ENCODE measurements around the gene ABO. TPM values are rescaled to one million over a fixed set of nuclear protein-coding genes. Genes with fewer than 3 reads are reported as not detected.
"Not testable (repeated sequence)": the region's sequence is repeated elsewhere in the genome, so short reads cannot be mapped to it uniquely, and the experiment has no call there.

Gene ABO
- total and polyA plus RNA-seq, 2 donors (not counting 3 experiments of a cell fraction or from before 2014, with no cell fraction given) = not detected

- BruUV-seq (replicated peaks); intact Hi-C loops (cut with micrococcal nuclease): not testable (repeated sequence)
Observed at GRCh38 chr9:133227996-133228395, 47.0 kb downstream of the ABO start.

GRCh38 chr9:133227242-133227860 is 47.6 kb downstream of the ABO start:
- Histone ChIP-seq H3K9me1 (replicated peaks; ENCODE audit: control insufficient read depth, extremely low read depth, insufficient read depth, low read length) (no peaks in the 10 kb centered on the region), H4K20me1 (replicated peaks; ENCODE audit: control insufficient read depth, extremely low read depth, insufficient read depth, low read length) (no peaks in the 10 kb centered on the region), H3K27ac (ENCODE audit: insufficient read depth, low read depth, low read length) (no peak overlapping the region), H3K9me3 (replicated peaks; ENCODE audit: control insufficient read depth, insufficient read depth, low read length) (no peaks in the 10 kb centered on the region), H3K79me2 (ENCODE audit: control insufficient read depth, insufficient read depth, low read length) (no peaks in the 10 kb centered on the region), H3K4me1 (ENCODE audit: control insufficient read depth, extremely low read depth, insufficient read depth, low read length) (no peaks in the 10 kb centered on the region), H3K36me3 (ENCODE audit: control insufficient read depth in 2 of 2, extremely low read depth in 1 of 2, insufficient read depth in 2 of 2, low read length in 2 of 2) (no peaks in the 10 kb centered on the region), H2AFZ (ENCODE audit: low read depth, low read length) (no peak overlapping the region), H3K9ac (replicated peaks; ENCODE audit: extremely low read depth, insufficient read depth, low read length) (no peak overlapping the region), H3K27me3 (ENCODE audit: control insufficient read depth in 2 of 2, insufficient read depth in 2 of 2, low read length in 2 of 2) (peaks cover 0 to 4% of the 10 kb centered on the region in 2 experiments), H3K4me3 (replicated peaks in 1 of 3; ENCODE audit: insufficient read depth in 1 of 3, low read depth in 1 of 3, low read length in 3 of 3) (no peak overlapping the region), H3K4me2 (ENCODE audit: insufficient read depth, low read length) (no peak overlapping the region)
- CTCF ChIA-PET = no interaction called here
- FAIRE-seq (no peak), DNase-seq (ENCODE audit: low read depth, low spot score) (no peak)
- dilution Hi-C loops (cut with MboI; ENCODE audit: extremely low pct_ligation_motif_present, low sequenced_read_pairs) (no loop called here), intact Hi-C loops (cut with micrococcal nuclease) (no loop called here)
- no TSS peak for BruUV-seq (replicated peaks)
- TF ChIP-seq FOS (IDR thresholded peaks at IDR 0.05; ENCODE audit: borderline replicate concordance, insufficient read depth, low read length) (no peak), CTCF (IDR thresholded peaks at IDR 0.05; ENCODE audit: extremely low read depth in 1 of 2, insufficient read depth in 1 of 2, low read depth in 1 of 2, low read length in 2 of 2) (no peak), MAX (IDR thresholded peaks at IDR 0.05; ENCODE audit: insufficient read depth, insufficient read length) (no peak), JUN (IDR thresholded peaks at IDR 0.05; ENCODE audit: borderline replicate concordance, insufficient read depth, insufficient read length, low read depth) (no peak), EZH2 (IDR thresholded peaks at IDR 0.05; ENCODE audit: borderline replicate concordance, low read depth, low read length, severe bottlenecking) (no peak), MYC (IDR thresholded peaks at IDR 0.05; ENCODE audit: low read depth, low read length) (no peak)
- POLR2A ChIA-PET = no interaction called here

More at GRCh38 chr9:133227996-133228395, 47.0 kb downstream of the ABO start:
- CTCF ChIA-PET; dilution Hi-C loops (cut with MboI; ENCODE audit: extremely low pct_ligation_motif_present, low sequenced_read_pairs); H2AFZ ChIP-seq (ENCODE audit: low read depth, low read length); H4K20me1 ChIP-seq (replicated peaks; ENCODE audit: control insufficient read depth, extremely low read depth, insufficient read depth, low read length); POLR2A ChIA-PET; H3K4me3 ChIP-seq (replicated peaks in 1 of 3; ENCODE audit: insufficient read depth in 1 of 3, low read depth in 1 of 3, low read length in 3 of 3); H3K9me1 ChIP-seq (replicated peaks; ENCODE audit: control insufficient read depth, extremely low read depth, insufficient read depth, low read length); H3K9me3 ChIP-seq (replicated peaks; ENCODE audit: control insufficient read depth, insufficient read depth, low read length); H3K27ac ChIP-seq (ENCODE audit: insufficient read depth, low read depth, low read length); H3K4me1 ChIP-seq (ENCODE audit: control insufficient read depth, extremely low read depth, insufficient read depth, low read length); H3K9ac ChIP-seq (replicated peaks; ENCODE audit: extremely low read depth, insufficient read depth, low read length); H3K36me3 ChIP-seq (ENCODE audit: control insufficient read depth in 2 of 2, extremely low read depth in 1 of 2, insufficient read depth in 2 of 2, low read length in 2 of 2); FAIRE-seq; H3K4me2 ChIP-seq (ENCODE audit: insufficient read depth, low read length); H3K79me2 ChIP-seq (ENCODE audit: control insufficient read depth, insufficient read depth, low read length); DNase-seq (ENCODE audit: low read depth, low spot score); H3K27me3 ChIP-seq (ENCODE audit: control insufficient read depth in 2 of 2, insufficient read depth in 2 of 2, low read length in 2 of 2): not testable (repeated sequence)

Data from endothelial cell of umbilical vein (primary cell).